Epithelial cell of proximal tubule (primary cell): Measurements from ENCODE around the gene TSEN34. TPM values are rescaled to one million over a fixed set of nuclear protein-coding genes. Genes with fewer than 3 reads are reported as not detected.
A peak's percentile ranks its signal among the peaks of the same experiment; 100 is the strongest.
"Not testable (repeated sequence)": the region's sequence is repeated elsewhere in the genome, so short reads cannot be mapped to it uniquely, and the experiment has no call there.

Experiments used
- DNase-seq: peaks from one replicate; pipeline ENCODE4 v3.0.0-alpha.2; 2011; ENCODE audit warnings: low read depth
- H3K4me3 ChIP-seq: 2 replicates; pipeline ENCODE4 v1.5.1; 2011; ENCODE audit warnings: low read depth, mild to moderate bottlenecking, low read length
- CTCF ChIP-seq: conservative IDR thresholded peaks from 2 replicates; pipeline ENCODE4 v1.5.1; 2012; ENCODE audit warnings: low read depth, mild to moderate bottlenecking, low read length
- total RNA-seq: library from RNA; depleted of rRNA; stranded (reverse); fragments of >200 nt; gene quantifications from 2 replicates; pipeline ENCODE4 v1.2.3, GENCODE V29; 2015

The TSEN34 gene
- total RNA-seq, 1 donor from 2014 or later: 174 TPM

GRCh38 chr19:54188215-54188871 lies 2.8 kb upstream of the TSEN34 start:
- no peak for DNase-seq
- H3K4me3 ChIP-seq: peak overlapping the region; percentile 70
- no peak for TF ChIP-seq CTCF

- peak within 1 kb of the TSS; percentile 87 for H3K4me3 ChIP-seq
- no peak for DNase-seq
- peak; percentile 26 for TF ChIP-seq CTCF
These were observed 1.9 kb upstream of the TSEN34 start, which contains the start of gene MBOAT7 for GRCh38 chr19:54189145-54189734. Gene MBOAT7, minus strand, starts transcription at chr19:54189580. Its CDS starts 1,072 bp downstream, at chr19:54188508.

GRCh38 chr19:54189735-54190502 lies 1.2 kb upstream of the TSEN34 start:
- peak overlapping the region; percentile 87 for H3K4me3 ChIP-seq
- no peak for TF ChIP-seq CTCF
- DNase-seq: peak; percentile 99

GRCh38 chr19:54190503-54191010 lies 551 bp upstream of the TSEN34 start:
- peak; percentile 94 for DNase-seq
- H3K4me3 ChIP-seq: peak overlapping the region; percentile 87
- TF ChIP-seq CTCF: no peak

GRCh38 chr19:54191811-54192453 lies 824 bp downstream of the TSEN34 start:
- no peak for TF ChIP-seq CTCF
- H3K4me3 ChIP-seq: peak overlapping the region; percentile 87
- no peak for DNase-seq

- H3K4me3 ChIP-seq: no peak overlapping the region
- no peak for DNase-seq
- no peak for TF ChIP-seq CTCF
These were observed 1.9 kb downstream of the TSEN34 start for GRCh38 chr19:54193011-54193410.

- DNase-seq, H3K4me3 ChIP-seq: not testable (repeated sequence)
These were observed 3.4 kb downstream of the TSEN34 start for GRCh38 chr19:54194463-54194862.
